HCT116 (cell line): ENCODE results near the gene ASCC2. TPM values are rescaled to one million over a fixed set of nuclear protein-coding genes. Genes with fewer than 3 reads are reported as not detected.

ENCODE experiments used
- ATAC-seq: fragments of 200-7000 bp; cut with Tn5 transposase; 2 replicates; pipeline ENCODE4 v1.9.1; 2020; ENCODE audit warnings: mild to moderate bottlenecking, moderate library complexity
- BruUV-seq: library from RNA; stranded (reverse); fragments of 400-500 nt; replicated peaks from 2 replicates; lab custom pipeline; 2021; lab: Mats Ljungman, UMichigan
- CTCF ChIA-PET: fragments of 300-600 bp; sonication (Branson Sonifier 250); formaldehyde crosslinking; loops from one replicate; lab custom pipeline; 2021; ENCODE audit warnings: antibody characterized with exemption; lab: Charles Lee
- POLR2A ChIA-PET: fragments of 300-600, 350-600 bp; sonication (Branson Sonifier 250); formaldehyde crosslinking; loops from one replicate; lab custom pipeline; 2021; ENCODE audit warnings: antibody characterized with exemption; lab: Charles Lee
- RAD21 ChIA-PET, 2 experiments: fragments of 300-600 bp; sonication (Branson Sonifier 250); formaldehyde crosslinking; loops; one replicate each; lab custom pipeline; 2023; ENCODE audit warnings: low total read pairs in 2 of 2; ENCODE audit not compliant: uncharacterized antibody in 2 of 2, unreplicated experiment in 2 of 2, low non-redundant PET in 1 of 2; lab: Charles Lee
- DNase-seq: peaks from one replicate; pipeline ENCODE4 v3.0.0-alpha.2; 2010; ENCODE audit warnings: low read depth, low spot score
- H2AFZ ChIP-seq: fragments of 200-600 bp; shearing (Covaris generic), sonication (generic); 2 replicates; pipeline ENCODE4 v1.6.1; 2017; ENCODE audit warnings: low read depth, mixed run types, mixed read lengths, antibody characterized with exemption, low read length; ENCODE audit not compliant: poor library complexity, severe bottlenecking
- H3K27ac ChIP-seq: 2 replicates; pipeline ENCODE4 v1.5.1; 2012; ENCODE audit warnings: low read depth, low read length
- H3K27me3 ChIP-seq: fragments of 200-600 bp; sonication (generic); 2 replicates; pipeline ENCODE4 v1.6.1; 2016; ENCODE audit warnings: mixed run types, low read length, mixed read lengths; ENCODE audit not compliant: insufficient read depth
- H3K36me3 ChIP-seq, 2 experiments: fragments of 200-500 bp in 1 of 2; fragments of 200-600 bp in 1 of 2; sonication (Bioruptor generic) in 1 of 2; sonication (generic) in 1 of 2; 2 replicates each; pipeline versions ENCODE4 v1.5.1 to v1.6.1; 2014 to 2016; ENCODE audit warnings: low read length in 2 of 2, inconsistent platforms in 1 of 2, mixed read lengths in 1 of 2, mixed run types in 1 of 2; ENCODE audit not compliant: insufficient read depth in 2 of 2, control insufficient read depth in 1 of 2
- H3K4me1 ChIP-seq, 2 experiments: fragments of 200-600 bp in 1 of 2; sonication (generic) in 1 of 2; 2 replicates each; pipeline versions ENCODE4 v1.5.1 to v1.6.1; 2012 to 2017; ENCODE audit warnings: low read length in 2 of 2, inconsistent platforms in 1 of 2, mild to moderate bottlenecking in 1 of 2, mixed read lengths in 1 of 2, mixed run types in 1 of 2, moderate library complexity in 1 of 2; ENCODE audit not compliant: insufficient read depth in 2 of 2, control insufficient read depth in 1 of 2
- H3K4me2 ChIP-seq: fragments of 200-600 bp; sonication (generic); 2 replicates; pipeline ENCODE4 v1.6.1; 2017; ENCODE audit warnings: mixed run types, low read length, mixed read lengths
- H3K4me3 ChIP-seq, 2 experiments: fragments of 200-600 bp in 1 of 2; sonication (generic) in 1 of 2; replicated peaks in 1 of 2; 2 replicates each; pipeline ENCODE4 v1.5.1; 2011 to 2016; ENCODE audit warnings: low read length in 2 of 2, control low read depth in 1 of 2, low read depth in 1 of 2, mild to moderate bottlenecking in 1 of 2, mixed read lengths in 1 of 2, mixed run types in 1 of 2
- H3K79me2 ChIP-seq: fragments of 200-600 bp; sonication (generic); 2 replicates; pipeline ENCODE4 v1.6.1; 2017; ENCODE audit warnings: mild to moderate bottlenecking, mixed run types, low read length, moderate library complexity, mixed read lengths; ENCODE audit not compliant: insufficient read depth
- H3K9ac ChIP-seq: fragments of 200-600 bp; sonication (generic); 2 replicates; pipeline ENCODE4 v1.6.1; 2016; ENCODE audit warnings: low read length, mixed read lengths
- H3K9me2 ChIP-seq: fragments of 200-600 bp; sonication (generic), shearing (Covaris generic); 2 replicates; pipeline ENCODE4 v1.6.1; 2017; ENCODE audit warnings: mixed run types, mild to moderate bottlenecking, moderate library complexity; ENCODE audit not compliant: insufficient read depth
- H3K9me3 ChIP-seq, 2 experiments: fragments of 200-500 bp in 1 of 2; fragments of 200-600 bp in 1 of 2; sonication (Bioruptor generic) in 1 of 2; sonication (generic) in 1 of 2; 2 replicates each; pipeline ENCODE4 v1.6.1; 2014 to 2017; ENCODE audit warnings: low read length in 2 of 2, mixed read lengths in 2 of 2, inconsistent platforms in 1 of 2, low read depth in 1 of 2, mild to moderate bottlenecking in 1 of 2, mixed run types in 1 of 2, moderate library complexity in 1 of 2; ENCODE audit not compliant: control insufficient read depth in 1 of 2, insufficient read depth in 1 of 2
- H4K20me1 ChIP-seq: fragments of 200-600 bp; sonication (generic), shearing (Covaris generic); 2 replicates; pipeline ENCODE4 v1.6.1; 2017; ENCODE audit warnings: mixed run types, mild to moderate bottlenecking, moderate library complexity; ENCODE audit not compliant: insufficient read depth
- CTCF ChIP-seq, 3 experiments: fragments of 200-600 bp in 1 of 3; sonication (generic) in 1 of 3; IDR thresholded peaks in 2 of 3; conservative IDR thresholded peaks in 1 of 3; 2 replicates each; pipeline ENCODE4 v1.5.1; 2012 to 2017; ENCODE audit warnings: low read depth in 2 of 3, low read length in 2 of 3, antibody characterized with exemption in 1 of 3, borderline replicate concordance in 1 of 3, control low read depth in 1 of 3, mild to moderate bottlenecking in 1 of 3, mixed read lengths in 1 of 3, mixed run types in 1 of 3, moderate library complexity in 1 of 3; ENCODE audit not compliant: insufficient read depth in 1 of 3
- POLR2AphosphoS5 ChIP-seq: IDR thresholded peaks from 2 replicates; pipeline ENCODE4 v1.6.1; 2011; ENCODE audit warnings: mild to moderate bottlenecking, low read depth, low read length, moderate library complexity
- SRF ChIP-seq: IDR thresholded peaks from 2 replicates; pipeline ENCODE4 v1.6.1; 2012; ENCODE audit warnings: low read depth
- YY1 ChIP-seq: IDR thresholded peaks from 2 replicates; pipeline ENCODE4 v1.6.1; 2011; ENCODE audit warnings: low read length, low read depth, moderate library complexity, mild to moderate bottlenecking; ENCODE audit not compliant: insufficient replicate concordance; ENCODE audit errors: extremely low read depth
- ZFX ChIP-seq: fragments of 450-650 bp; IDR thresholded peaks from 2 replicates; pipeline ENCODE4 v1.6.1; 2017
- intact Hi-C: fragments of 100-400 bp; cut with micrococcal nuclease; formaldehyde crosslinking; loops from 2 replicates; pipeline ENCODE4 v1.10.0; 2022
- total RNA-seq: library from RNA; stranded (reverse); gene quantifications from one replicate; pipeline ENCODE4 v1.2.1, GENCODE V29; 2021; ENCODE audit not compliant: unreplicated experiment

The ASCC2 gene
- total RNA-seq, 1 experiment from 2014 or later, result 68.6 TPM

- Histone ChIP-seq H3K4me3 (peak within 1 kb of the TSS; percentile 75 to 83), H3K27me3 (no peaks in the 10 kb centered on the region), H3K4me2 (peak within 1 kb of the TSS; percentile 91), H2AFZ (no peak within 1 kb of the TSS), H3K9ac (peak within 1 kb of the TSS; percentile 80), H3K36me3 (peaks cover 15 to 19% of the 10 kb centered on the region in 2 experiments; a peak in 3 of 4 replicates), H3K4me1 (peaks cover 9 to 33% of the 10 kb centered on the region in 2 experiments), H3K79me2 (peaks cover 32% of the 10 kb centered on the region), H3K27ac (peak within 1 kb of the TSS; percentile 82), H3K9me2 (no peaks in the 10 kb centered on the region), H4K20me1 (no peaks in the 10 kb centered on the region), H3K9me3 (no peaks in the 10 kb centered on the region)
- TF ChIP-seq POLR2AphosphoS5, result peak; percentile 57
- TF ChIP-seq YY1, result peak; percentile 89
- peak; percentile 27; the same call in 1 of the 2 replicates for TF ChIP-seq ZFX
- no peak for TF ChIP-seq CTCF (IDR thresholded peaks at IDR 0.05 in 2 of 3, conservative IDR thresholded peaks at IDR 0.05 in 1 of 3; ENCODE audit: borderline replicate concordance in 1 of 3, insufficient read depth in 1 of 3, low read depth in 2 of 3, low read length in 2 of 3)
- TF ChIP-seq SRF, result no peak
- TSS peak; percentile 85 for BruUV-seq
- peak; percentile 85 for DNase-seq
- ATAC-seq, result peak; percentile 71
- CTCF ChIA-PET, result interaction anchor here (1.0 kb wide), 1 partner anchor 322 kb away, joined by 7 read pairs; no protein-coding TSS in a partner anchor
- POLR2A ChIA-PET, result interaction anchor here (0.8 kb wide), 1 partner anchor 66 kb away, joined by 3 read pairs; no protein-coding TSS in a partner anchor
- intact Hi-C loops, result no loop called here
- RAD21 ChIA-PET, result interaction anchor here in 1 of 2 experiments (0.7 to 1.1 kb wide), 2 partner anchors 65 to 66 kb away, joined by 3 read pairs; no protein-coding TSS in a partner anchor
Measured at GRCh38 chr22:29767171-29768051, 70.7 kb downstream of the ASCC2 start, which contains the start of gene UQCR10. TSS of gene UQCR10 (plus strand) at chr22:29767369. CDS start at chr22:29767399, 30 bp downstream.
